Colonic mucosa (tissue), 4 donors: ENCODE results near the gene TSG101. TPM values are rescaled to one million over a fixed set of nuclear protein-coding genes. Genes with fewer than 3 reads are reported as not detected.

Experiments used
- DNase-seq: peaks from one replicate; pipeline ENCODE4 v3.0.0-alpha.2; 2020
- H3K27ac ChIP-seq: fragments of 200-600 bp; one replicate; pipeline ENCODE4 v1.8.0; 2021
- H3K27me3 ChIP-seq: fragments of 200-600 bp; one replicate; pipeline ENCODE4 v1.8.0; 2021
- H3K36me3 ChIP-seq: fragments of 200-600 bp; one replicate; pipeline ENCODE4 v1.8.0; 2021
- H3K4me1 ChIP-seq: fragments of 200-600 bp; one replicate; pipeline ENCODE4 v1.8.0; 2021; ENCODE audit warnings: mild to moderate bottlenecking
- H3K4me3 ChIP-seq: fragments of 200-600 bp; one replicate; pipeline ENCODE4 v1.8.0; 2021
- H3K9ac ChIP-seq, 2 donors: one replicate each; pipeline ENCODE4 v1.7.0; 2013; ENCODE audit warnings: control low read depth in 2 of 2, low read depth in 2 of 2, low read length in 2 of 2
- H3K9me3 ChIP-seq: fragments of 200-600 bp; one replicate; pipeline ENCODE4 v1.8.0; 2021
- intact Hi-C: fragments of 100-400 bp; cut with DNase I; formaldehyde crosslinking; loops from one replicate; pipeline ENCODE4 v1.14.1; 2022
- total RNA-seq, 2 donors: library from RNA; stranded (reverse); fragmentation: NEBNext Ultra II Directional in 1 of 2; extraction: Animal tissue kit (Norgen Biotek cat#: 25700) in 1 of 2; gene quantifications; one replicate each; pipeline ENCODE4 v1.2.1, GENCODE V29; 2021
- TF ChIP-seq, protein P1 (sequence below): fragments of 200-600 bp; IDR thresholded peaks from one replicate; pipeline ENCODE4 v1.8.0; 2022; ENCODE audit warnings: antibody characterized with exemption, mild to moderate bottlenecking
- donor health status: healthy.
- donor health status: DM: no; HTN: no; CAD: no.
- donor health status: DM: no; HTN: no; CAD: no.

Gene TSG101
- total RNA-seq, 2 donors from 2014 or later: 54.0 to 64.9 TPM

DNA sequence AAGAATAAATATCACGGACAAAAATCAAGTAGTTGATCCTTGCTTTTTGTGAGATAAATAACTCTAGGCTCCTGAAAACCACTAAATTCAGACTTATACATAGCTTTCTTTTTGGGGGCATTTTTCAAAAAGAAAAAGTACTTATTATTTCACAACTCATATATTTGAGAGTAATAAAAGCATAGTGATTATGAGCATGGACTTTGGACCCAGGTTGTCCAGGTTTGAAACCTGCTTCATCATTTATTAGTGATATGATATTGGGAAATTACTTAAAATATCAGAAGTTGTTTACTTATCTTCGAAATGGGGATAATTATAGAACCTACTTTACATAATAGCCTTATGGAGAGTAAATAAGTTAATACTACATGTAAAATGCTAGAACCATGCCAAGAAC, 88.1 kb downstream of the TSG101 start:
- TF ChIP-seq, protein P1, sequence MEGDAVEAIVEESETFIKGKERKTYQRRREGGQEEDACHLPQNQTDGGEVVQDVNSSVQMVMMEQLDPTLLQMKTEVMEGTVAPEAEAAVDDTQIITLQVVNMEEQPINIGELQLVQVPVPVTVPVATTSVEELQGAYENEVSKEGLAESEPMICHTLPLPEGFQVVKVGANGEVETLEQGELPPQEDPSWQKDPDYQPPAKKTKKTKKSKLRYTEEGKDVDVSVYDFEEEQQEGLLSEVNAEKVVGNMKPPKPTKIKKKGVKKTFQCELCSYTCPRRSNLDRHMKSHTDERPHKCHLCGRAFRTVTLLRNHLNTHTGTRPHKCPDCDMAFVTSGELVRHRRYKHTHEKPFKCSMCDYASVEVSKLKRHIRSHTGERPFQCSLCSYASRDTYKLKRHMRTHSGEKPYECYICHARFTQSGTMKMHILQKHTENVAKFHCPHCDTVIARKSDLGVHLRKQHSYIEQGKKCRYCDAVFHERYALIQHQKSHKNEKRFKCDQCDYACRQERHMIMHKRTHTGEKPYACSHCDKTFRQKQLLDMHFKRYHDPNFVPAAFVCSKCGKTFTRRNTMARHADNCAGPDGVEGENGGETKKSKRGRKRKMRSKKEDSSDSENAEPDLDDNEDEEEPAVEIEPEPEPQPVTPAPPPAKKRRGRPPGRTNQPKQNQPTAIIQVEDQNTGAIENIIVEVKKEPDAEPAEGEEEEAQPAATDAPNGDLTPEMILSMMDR: no peak
- Histone ChIP-seq H3K4me1 (no peaks in the 10 kb centered on the region), H3K9ac (no peak overlapping the region), H3K27me3 (no peaks in the 10 kb centered on the region), H3K36me3 (no peaks in the 10 kb centered on the region), H3K9me3 (no peaks in the 10 kb centered on the region), H3K27ac (no peak overlapping the region), H3K4me3 (no peak overlapping the region)
- DNase-seq: no peak
- intact Hi-C loops: no loop called here

Other genes starting within 250 kb of the TSG101 start
- 10 to 100 TPM in 1 of 2 donors, 1 to 10 TPM in 1; 9.6 to 10.6 TPM for gene HPS5, start 204.8 kb downstream of the TSG101 start, total RNA-seq
- 10 to 100 TPM; 23.5 to 26.2 TPM for gene GTF2H1, start 204.4 kb downstream of the TSG101 start, total RNA-seq
- 1,000 to 10,000 TPM in 1 of 2 donors, 100 to 1,000 TPM in 1; 555 to 1,280 TPM for gene LDHA, start 132.4 kb downstream of the TSG101 start, total RNA-seq
- 1 to 10 TPM; 1.9 to 2.0 TPM for gene LDHC, start 114.6 kb downstream of the TSG101 start, total RNA-seq
- not detected for gene LDHAL6A, start 71.1 kb downstream of the TSG101 start, total RNA-seq
- gene UEVLD, start 61.8 kb upstream of the TSG101 start, total RNA-seq: 10 to 100 TPM; 29.2 to 46.6 TPM
- 1 to 10 TPM; 1.8 to 2.5 TPM for gene MISFA, start 72.8 kb upstream of the TSG101 start, total RNA-seq
- gene SPTY2D1, start 107.4 kb upstream of the TSG101 start, total RNA-seq: 10 to 100 TPM; 21.9 to 22.6 TPM
- 1 to 10 TPM in 1 of 2 donors, under 1 TPM in 1; 0.89 to 1.4 TPM for gene TMEM86A, start 171.8 kb upstream of the TSG101 start, total RNA-seq
- 1 to 10 TPM in 1 of 2 donors, under 1 TPM in 1; 0.42 to 1.3 TPM for gene IGSF22, start 199.2 kb upstream of the TSG101 start, total RNA-seq